B cell (primary cell): ENCODE measurements around the gene KRT80. TPM values are rescaled to one million over a fixed set of nuclear protein-coding genes. Genes with fewer than 3 reads are reported as not detected.

Experiments used
- ATAC-seq: fragments of 200-7000 bp; cut with Tn5 transposase; one replicate; pipeline ENCODE4 v1.10.0; 2021; ENCODE audit warnings: low read depth, mild to moderate bottlenecking, moderate number of reproducible peaks, moderate library complexity
- CTCF ChIA-PET: fragments of 350-600 bp; sonication (Branson Sonifier 250); formaldehyde crosslinking; loops from one replicate; lab custom pipeline; 2021; ENCODE audit warnings: antibody characterized with exemption, inconsistent platforms; lab: Charles Lee
- POLR2A ChIA-PET: fragments of 350-600 bp; sonication (Branson Sonifier 250); formaldehyde crosslinking; loops from one replicate; lab custom pipeline; 2021; ENCODE audit warnings: antibody characterized with exemption; lab: Charles Lee
- DNase-seq: peaks from one replicate; pipeline ENCODE4 v3.0.0; 2013
- H2AFZ ChIP-seq: 2 replicates; pipeline ENCODE4 v1.6.1; 2012; ENCODE audit warnings: mild to moderate bottlenecking, low read depth, low read length; ENCODE audit not compliant: insufficient read depth, poor library complexity, severe bottlenecking
- H3K27ac ChIP-seq, 2 donors: 1 replicate in 1 of 2; 2 replicates in 1 of 2; pipeline ENCODE4 v1.5.1; 2012 to 2013; ENCODE audit warnings: low read length in 2 of 2, mild to moderate bottlenecking in 2 of 2, moderate library complexity in 1 of 2
- H3K27me3 ChIP-seq, 4 experiments: fragments of 200-600 bp in 1 of 4; sonication (generic) in 1 of 4; replicated peaks in 1 of 4; 1 replicate in 2 of 4; 2 replicates in 2 of 4; pipeline versions ENCODE4 v1.6.1 to v1.7.0; 2013 to 2016; ENCODE audit warnings: low read length in 3 of 4, mild to moderate bottlenecking in 2 of 4, mixed read lengths in 1 of 4, moderate library complexity in 1 of 4; ENCODE audit not compliant: insufficient read depth in 4 of 4, control insufficient read depth in 3 of 4; ENCODE audit errors: control extremely low read depth in 1 of 4
- H3K36me3 ChIP-seq, 2 experiments: replicated peaks in 1 of 2; 1 replicate in 1 of 2; 2 replicates in 1 of 2; pipeline versions ENCODE4 v1.6.1 to v1.7.1; 2013; ENCODE audit warnings: low read length in 1 of 2; ENCODE audit not compliant: insufficient read depth in 2 of 2, control insufficient read depth in 1 of 2; ENCODE audit errors: control extremely low read depth in 1 of 2, extremely low read depth in 1 of 2
- H3K4me1 ChIP-seq, 2 donors: fragments of 200-600 bp in 1 of 2; sonication (generic) in 1 of 2; 1 replicate in 1 of 2; 2 replicates in 1 of 2; pipeline versions ENCODE4 v1.5.1 to v1.6.1; 2013 to 2017; ENCODE audit warnings: low read length in 2 of 2; ENCODE audit not compliant: control insufficient read depth in 2 of 2, insufficient read depth in 2 of 2
- H3K4me2 ChIP-seq: replicated peaks from 2 replicates; pipeline ENCODE3; 2012; ENCODE audit warnings: mild to moderate bottlenecking, low read depth, low read length; ENCODE audit not compliant: poor library complexity, severe bottlenecking
- H3K4me3 ChIP-seq, 5 experiments: fragments of 200-600 bp in 1 of 5; sonication (generic) in 1 of 5; 1 replicate in 3 of 5; 2 replicates in 2 of 5; pipeline versions ENCODE4 v1.5.1 to v1.7.0; 2011 to 2016; ENCODE audit warnings: low read length in 4 of 5, mild to moderate bottlenecking in 4 of 5, low read depth in 2 of 5, control low read depth in 1 of 5, moderate library complexity in 1 of 5; ENCODE audit not compliant: insufficient read depth in 1 of 5; ENCODE audit errors: control extremely low read depth in 1 of 5, extremely low read depth in 1 of 5
- H3K79me2 ChIP-seq: fragments of 200-600 bp; sonication (generic); one replicate; pipeline ENCODE4 v1.6.0; 2016; ENCODE audit warnings: low read length; ENCODE audit not compliant: control insufficient read depth, insufficient read depth
- H3K9ac ChIP-seq: fragments of 200-600 bp; sonication (generic); 2 replicates; pipeline ENCODE4 v1.6.1; 2017; ENCODE audit warnings: mild to moderate bottlenecking, low read length, moderate library complexity
- H3K9me3 ChIP-seq, 3 donors: one replicate each; pipeline versions ENCODE4 v1.6.1 to v1.7.1; 2013; ENCODE audit warnings: low read length in 2 of 3; ENCODE audit not compliant: control insufficient read depth in 2 of 3, insufficient read depth in 1 of 3; ENCODE audit errors: control extremely low read depth in 1 of 3
- H4K20me1 ChIP-seq: 2 replicates; pipeline ENCODE4 v1.6.0; 2012; ENCODE audit warnings: mild to moderate bottlenecking, low read length; ENCODE audit not compliant: insufficient read depth, control insufficient read depth, poor library complexity, severe bottlenecking
- H3K27ac Mint-ChIP-seq: one replicate; pipeline ENCODE4 v1.8.0; 2021; ENCODE audit warnings: mixed read lengths
- H3K27me3 Mint-ChIP-seq: one replicate; pipeline ENCODE4 v1.8.0; 2021; ENCODE audit warnings: mixed read lengths
- H3K4me1 Mint-ChIP-seq: one replicate; pipeline ENCODE4 v1.8.0; 2021; ENCODE audit warnings: mixed read lengths
- H3K4me3 Mint-ChIP-seq: one replicate; pipeline ENCODE4 v1.8.0; 2021; ENCODE audit warnings: mixed read lengths
- H3K9me3 Mint-ChIP-seq: one replicate; pipeline ENCODE4 v1.8.0; 2022; ENCODE audit warnings: mixed read lengths; ENCODE audit not compliant: insufficient read depth
- EZH2 ChIP-seq: IDR thresholded peaks from 2 replicates; pipeline ENCODE4 v1.6.1; 2012; ENCODE audit warnings: borderline replicate concordance, low read depth, mild to moderate bottlenecking, moderate library complexity, low read length; ENCODE audit not compliant: insufficient read depth, poor library complexity, severe bottlenecking
- WGBS: methylation state at CpG from one replicate; pipeline ENCODE4 v1.1.5; 2013; ENCODE audit warnings: missing lambda C conversion rate; ENCODE audit not compliant: insufficient coverage; 5-methylcytosine and 5-hydroxymethylcytosine counted together
- intact Hi-C: fragments of 100-400 bp; cut with micrococcal nuclease; formaldehyde crosslinking; loops from one replicate; pipeline ENCODE4 v1.10.0; 2022
- polyA plus RNA-seq: library from polyadenylated mRNA; depleted of rRNA; stranded (reverse); fragments of >200 nt; gene quantifications from 2 replicates; pipeline ENCODE4 v1.2.3, GENCODE V29; 2012
- total RNA-seq, 2 donors: library from RNA; stranded (reverse); fragments of 120-200 nt in 1 of 2; gene quantifications; 1 replicate in 1 of 2; 2 replicates in 1 of 2; pipeline versions ENCODE4 v1.2.3 to v1.2.4, GENCODE V29; 2013 to 2022
- TF ChIP-seq, protein P1 (sequence below): fragments of 200-600 bp; IDR thresholded peaks from one replicate; pipeline ENCODE4 v1.8.0; 2022; ENCODE audit warnings: antibody characterized with exemption, mild to moderate bottlenecking

KRT80 gene
- total and polyA plus RNA-seq, 2 donors (not counting 1 experiment from before 2014, with no cell fraction given), result not detected

DNA sequence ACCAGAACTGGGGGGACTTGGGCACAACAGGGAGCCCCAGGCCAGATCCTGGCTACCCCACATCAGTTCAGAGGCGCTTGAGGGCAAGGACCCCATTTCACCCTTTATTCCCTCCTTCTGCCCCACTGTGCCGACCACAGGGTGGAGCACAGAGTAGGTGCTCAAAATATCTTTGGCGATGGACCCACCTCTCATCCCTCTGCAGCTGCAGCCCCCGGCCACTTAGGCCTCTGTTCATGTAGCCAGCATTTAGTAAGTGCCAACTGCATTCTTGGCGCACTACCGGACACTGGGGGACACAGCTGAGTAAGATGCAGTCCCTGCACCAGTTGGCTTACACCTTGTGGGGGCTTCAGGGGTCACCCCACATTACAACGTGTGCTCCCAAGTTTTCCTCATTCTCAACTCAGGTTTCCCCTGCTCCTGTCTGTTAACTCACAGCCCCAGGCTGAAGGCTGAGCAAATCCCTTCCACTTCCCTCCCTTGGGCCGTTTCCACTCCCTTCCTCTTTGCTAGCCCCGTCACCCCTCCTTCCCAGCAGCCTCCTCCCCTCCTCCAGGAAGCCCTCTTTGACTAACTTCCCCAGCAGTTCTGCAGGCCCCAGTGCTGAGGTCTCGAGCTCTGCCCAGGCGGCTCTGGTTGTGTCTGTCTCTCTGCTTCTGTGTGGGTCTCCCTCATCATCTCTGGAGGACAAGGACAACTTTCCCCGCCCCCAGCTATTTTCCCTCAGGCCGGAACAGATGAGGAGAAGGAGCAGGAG, 26.5 kb downstream of the KRT80 start:
- peaks cover 24% of the 10 kb centered on the region for H3K27me3 Mint-ChIP-seq
- no peak for DNase-seq

DNA sequence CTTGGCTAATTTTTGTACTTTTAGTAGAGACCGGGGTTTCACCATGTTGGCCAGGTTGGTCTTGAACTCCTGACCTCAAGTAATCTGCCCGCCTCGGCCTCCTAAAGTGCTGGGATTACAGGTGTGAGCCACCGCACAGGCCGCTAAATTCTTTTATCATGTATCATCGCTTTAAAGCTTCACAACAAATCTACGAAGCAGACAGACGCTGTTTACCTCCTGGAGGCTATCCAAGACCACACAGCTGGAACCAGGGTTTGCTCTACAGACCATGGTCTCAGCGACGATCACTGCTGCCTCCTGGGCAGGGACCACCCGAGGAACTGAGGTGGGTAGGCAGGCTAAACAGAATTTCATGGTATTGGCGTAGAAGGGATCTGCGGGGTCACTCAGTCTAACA, 27.2 kb downstream of the KRT80 start:
- Mint-ChIP-seq H3K9me3 (no peaks in the 10 kb centered on the region), H3K27me3 (peaks cover 24% of the 10 kb centered on the region), H3K4me1 (no peaks in the 10 kb centered on the region), H3K4me3 (no peak overlapping the region), H3K27ac (no peak overlapping the region)
- Histone ChIP-seq H3K27me3 (peaks cover 0 to 6% (median 0%) of the 10 kb centered on the region in 4 experiments), H4K20me1 (no peaks in the 10 kb centered on the region), H3K79me2 (no peaks in the 10 kb centered on the region), H2AFZ (no peak overlapping the region), H3K36me3 (no peaks in the 10 kb centered on the region), H3K4me3 (no peak overlapping the region), H3K4me2 (no peak overlapping the region), H3K4me1 (no peaks in the 10 kb centered on the region), H3K9me3 (no peaks in the 10 kb centered on the region), H3K27ac (no peak overlapping the region), H3K9ac (no peak overlapping the region)
- POLR2A ChIA-PET, result no interaction called here
- ATAC-seq, result no peak
- 92% methylated on average over 13 of the region's 13 CpGs for WGBS
- DNase-seq, result no peak
- intact Hi-C loops, result no loop called here
- CTCF ChIA-PET, result no interaction called here
- TF ChIP-seq, protein P1, sequence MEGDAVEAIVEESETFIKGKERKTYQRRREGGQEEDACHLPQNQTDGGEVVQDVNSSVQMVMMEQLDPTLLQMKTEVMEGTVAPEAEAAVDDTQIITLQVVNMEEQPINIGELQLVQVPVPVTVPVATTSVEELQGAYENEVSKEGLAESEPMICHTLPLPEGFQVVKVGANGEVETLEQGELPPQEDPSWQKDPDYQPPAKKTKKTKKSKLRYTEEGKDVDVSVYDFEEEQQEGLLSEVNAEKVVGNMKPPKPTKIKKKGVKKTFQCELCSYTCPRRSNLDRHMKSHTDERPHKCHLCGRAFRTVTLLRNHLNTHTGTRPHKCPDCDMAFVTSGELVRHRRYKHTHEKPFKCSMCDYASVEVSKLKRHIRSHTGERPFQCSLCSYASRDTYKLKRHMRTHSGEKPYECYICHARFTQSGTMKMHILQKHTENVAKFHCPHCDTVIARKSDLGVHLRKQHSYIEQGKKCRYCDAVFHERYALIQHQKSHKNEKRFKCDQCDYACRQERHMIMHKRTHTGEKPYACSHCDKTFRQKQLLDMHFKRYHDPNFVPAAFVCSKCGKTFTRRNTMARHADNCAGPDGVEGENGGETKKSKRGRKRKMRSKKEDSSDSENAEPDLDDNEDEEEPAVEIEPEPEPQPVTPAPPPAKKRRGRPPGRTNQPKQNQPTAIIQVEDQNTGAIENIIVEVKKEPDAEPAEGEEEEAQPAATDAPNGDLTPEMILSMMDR, result no peak
- TF ChIP-seq EZH2, result no peak

More for the DNA sequence above, 26.5 kb downstream of the KRT80 start:
- intact Hi-C loops, result no loop called here
- Histone ChIP-seq H3K27me3 (peaks cover 0 to 6% (median 0%) of the 10 kb centered on the region in 4 experiments), H3K4me2 (no peak overlapping the region), H3K27ac (no peak overlapping the region), H4K20me1 (no peaks in the 10 kb centered on the region), H3K4me3 (no peak overlapping the region), H2AFZ (no peak overlapping the region), H3K4me1 (no peaks in the 10 kb centered on the region), H3K79me2 (no peaks in the 10 kb centered on the region), H3K36me3 (no peaks in the 10 kb centered on the region), H3K9ac (no peak overlapping the region), H3K9me3 (no peaks in the 10 kb centered on the region)
- Mint-ChIP-seq H3K4me1 (no peaks in the 10 kb centered on the region), H3K4me3 (no peak overlapping the region), H3K9me3 (no peaks in the 10 kb centered on the region), H3K27ac (no peak overlapping the region)
- ChIA-PET POLR2A (no interaction called here), CTCF (no interaction called here)
- 74% methylated on average over 8 of the region's 13 CpGs for WGBS
- no peak for ATAC-seq
- TF ChIP-seq EZH2, result no peak
- TF ChIP-seq, protein P1, result no peak
